Fibroblast of skin of right quadriceps (primary cell): ENCODE data around the gene GRK7.
"Not testable (repeated sequence)": the region's sequence is repeated elsewhere in the genome, so short reads cannot be mapped to it uniquely, and the experiment has no call there.

Source experiments
- DNase-seq: peaks from one replicate; pipeline ENCODE4 v3.0.0-alpha.2; 2013

Gene GRK7

DNA sequence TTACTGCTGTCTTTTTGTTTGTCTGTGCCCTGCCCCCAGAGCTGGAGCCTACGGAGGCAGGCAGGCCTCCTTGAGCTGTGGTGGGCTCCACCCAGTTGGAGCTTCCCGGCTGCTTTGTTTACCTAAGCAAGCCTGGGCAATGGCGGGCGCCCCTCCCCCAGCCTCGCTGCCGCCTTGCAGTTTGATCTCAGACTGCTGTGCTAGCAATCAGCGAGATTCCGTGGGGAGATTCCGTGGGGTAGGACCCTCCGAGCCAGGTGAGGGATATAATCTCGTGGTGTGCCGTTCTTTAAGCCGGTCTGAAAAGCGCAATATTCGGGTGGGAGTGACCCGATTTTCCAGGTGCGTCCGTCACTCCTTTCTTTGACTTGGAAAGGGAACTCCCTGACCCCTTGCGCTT, 656 bp upstream of the GRK7 start:
- not testable (repeated sequence) for DNase-seq

DNA sequence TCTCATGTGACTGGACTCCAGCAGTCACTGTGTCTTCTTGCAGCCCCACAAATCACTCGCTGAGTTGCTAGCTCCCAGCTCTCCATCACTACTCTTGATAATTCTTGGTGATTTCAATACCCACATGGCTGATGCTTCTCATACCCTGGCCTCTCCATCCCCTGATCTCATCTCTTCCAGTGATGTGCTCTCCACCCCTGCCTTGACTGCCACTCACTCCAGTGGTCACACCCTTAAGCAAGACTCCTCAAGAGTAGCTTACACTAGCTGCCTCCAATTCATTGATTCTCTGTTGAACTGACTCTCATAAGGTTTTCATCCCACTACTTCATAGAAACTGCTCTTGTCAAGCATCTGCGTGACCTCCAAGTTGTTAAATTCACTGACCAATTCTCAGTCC, 837 bp downstream of the GRK7 start:
- no peak for DNase-seq

DNA sequence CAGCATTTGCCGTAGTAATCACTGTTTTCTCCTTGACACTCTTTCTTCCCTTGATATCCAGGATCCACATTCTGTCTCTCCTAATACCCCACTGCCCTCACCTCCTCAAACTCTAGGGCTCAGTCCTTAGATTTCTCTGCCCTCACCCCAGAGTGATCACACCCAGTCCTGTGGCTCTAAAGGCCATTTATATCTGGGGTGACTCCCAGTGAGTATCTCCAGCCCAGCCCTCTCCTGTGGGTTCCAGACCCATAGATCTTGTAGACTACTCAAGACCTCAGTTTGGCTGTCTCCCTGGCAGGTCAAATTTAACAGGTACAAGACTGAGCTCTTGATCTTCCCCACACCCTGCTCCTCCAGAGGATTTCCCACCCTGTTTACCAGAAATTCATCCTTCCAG, 1.3 kb downstream of the GRK7 start:
- no peak for DNase-seq

DNA sequence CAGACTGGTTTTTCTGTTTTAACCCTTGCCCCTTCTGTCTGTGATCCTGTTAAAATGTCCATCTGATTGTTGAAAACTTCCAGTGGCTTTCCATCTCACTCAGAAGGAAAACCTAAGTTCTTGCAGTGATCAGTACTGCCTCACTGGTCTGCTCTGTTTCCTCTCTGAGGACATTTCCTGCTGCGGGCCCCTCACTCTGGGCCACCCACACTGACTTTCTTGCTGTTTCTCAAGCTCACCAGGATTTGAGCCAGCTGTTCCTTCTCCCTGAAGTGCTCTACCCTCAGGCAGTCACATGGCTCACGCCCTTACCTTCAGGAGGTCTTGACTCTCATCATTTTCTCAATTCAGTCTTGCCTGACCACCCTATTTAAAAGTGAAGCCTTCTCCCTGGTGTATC, 1.8 kb downstream of the GRK7 start:
- DNase-seq: no peak

DNA sequence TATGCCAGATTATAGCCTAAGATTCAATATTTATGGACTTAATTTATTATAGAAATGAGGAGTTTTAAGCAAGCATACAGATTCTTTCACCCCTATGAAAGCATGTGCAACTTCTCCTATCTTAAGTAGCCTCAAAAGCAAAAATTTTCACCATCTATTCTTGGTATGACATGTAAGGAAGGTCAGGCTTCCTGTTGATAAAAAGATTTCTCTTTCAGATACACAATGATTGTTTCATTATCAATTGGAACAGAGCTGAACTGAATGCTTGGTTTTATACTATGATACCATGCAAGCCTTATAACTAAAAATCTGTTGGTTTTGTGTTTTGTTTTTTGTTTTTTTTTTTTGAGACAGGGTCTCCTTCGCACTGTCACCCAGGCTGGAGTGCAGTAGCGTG, 3.9 kb downstream of the GRK7 start:
- DNase-seq: no peak

DNA sequence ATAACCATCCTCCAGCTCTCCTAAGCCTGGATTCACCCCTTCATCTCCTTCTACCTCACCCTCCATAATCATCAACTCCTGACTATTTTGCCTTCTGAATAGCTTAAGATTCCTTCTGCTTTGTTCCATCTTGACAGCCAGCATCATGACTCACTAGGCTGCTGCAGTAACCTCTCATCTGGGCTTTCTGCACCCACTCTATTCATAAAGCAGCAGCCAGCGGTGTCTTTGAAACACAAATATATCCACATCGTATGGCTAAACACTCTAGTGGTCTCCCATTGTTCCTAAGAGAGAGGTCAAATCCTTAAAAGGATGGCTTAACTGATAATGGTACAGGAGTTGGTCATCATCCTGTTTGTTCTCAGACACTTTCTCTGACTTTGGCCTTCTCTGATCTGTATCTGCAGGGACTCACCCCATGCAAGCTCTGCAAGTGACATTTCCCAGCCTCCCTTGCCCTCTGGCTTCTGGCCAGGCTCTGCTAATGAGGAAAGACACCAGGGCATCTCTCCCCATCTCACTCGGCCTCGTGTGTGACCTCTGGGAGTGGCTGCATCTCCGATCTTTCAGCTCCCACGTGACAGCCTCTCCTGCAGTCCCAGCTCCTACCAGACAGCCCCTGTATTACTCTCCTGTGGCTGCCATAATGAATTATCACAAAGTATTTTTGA, 6.2 kb downstream of the GRK7 start:
- no peak for DNase-seq

DNA sequence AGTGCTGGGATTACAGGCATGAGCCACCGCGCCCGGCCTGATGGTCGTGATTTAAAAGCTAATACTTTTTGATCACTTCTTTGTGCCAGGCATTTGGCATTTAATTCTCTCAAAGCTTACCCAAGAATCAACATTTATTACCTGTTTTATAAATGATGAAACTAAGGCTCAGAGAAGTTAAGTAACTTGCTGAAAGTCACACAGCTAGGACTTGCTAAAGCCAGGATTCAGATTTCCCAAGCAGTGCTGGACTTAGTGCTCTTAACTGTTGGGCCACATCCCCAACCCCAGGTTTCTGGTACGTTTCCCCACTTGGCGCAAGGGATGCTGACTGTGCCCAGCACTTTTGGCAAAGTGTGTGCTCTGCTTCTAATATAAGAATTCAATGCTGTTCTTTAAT, 10.5 kb downstream of the GRK7 start:
- no peak for DNase-seq

DNA sequence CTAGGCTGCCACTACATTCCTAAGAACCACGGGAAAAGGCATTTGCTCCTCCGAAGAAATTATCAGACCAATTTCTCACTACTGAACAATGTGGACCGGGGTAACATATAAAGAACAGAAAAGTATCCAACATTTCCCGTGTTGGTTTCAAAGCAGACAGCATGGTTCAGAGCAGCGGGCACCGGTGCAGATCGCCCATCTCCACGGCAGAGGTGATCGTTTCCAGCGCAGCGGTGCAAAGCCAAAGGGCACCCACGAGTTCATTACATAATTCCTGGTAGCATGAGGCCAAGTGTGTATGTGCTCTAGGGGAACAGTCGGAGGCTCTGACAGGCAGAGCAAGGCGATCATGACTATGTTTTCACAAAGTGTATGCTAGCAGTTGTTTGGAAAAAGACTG, 13.2 kb downstream of the GRK7 start:
- DNase-seq: no peak

DNA sequence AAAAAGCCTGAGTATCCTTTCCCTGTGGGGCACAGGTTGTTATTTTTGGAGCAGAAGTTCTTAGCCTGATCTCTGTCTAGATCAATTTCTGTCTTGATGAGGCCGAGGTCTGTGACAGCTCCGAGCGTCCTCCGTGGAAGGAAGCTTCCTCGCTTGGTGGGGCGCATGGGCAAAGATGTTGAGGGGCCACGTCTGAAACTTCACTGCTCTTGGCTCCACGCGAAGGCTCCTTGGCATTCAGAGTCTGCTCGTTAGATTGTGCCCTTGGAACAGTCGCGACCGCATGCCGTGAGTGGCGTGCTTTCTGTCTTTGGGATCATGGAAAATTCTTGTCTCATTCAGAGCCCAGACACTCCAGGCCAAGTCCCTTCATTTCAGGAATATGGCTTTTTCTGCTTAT, 13.7 kb downstream of the GRK7 start:
- no peak for DNase-seq

DNA sequence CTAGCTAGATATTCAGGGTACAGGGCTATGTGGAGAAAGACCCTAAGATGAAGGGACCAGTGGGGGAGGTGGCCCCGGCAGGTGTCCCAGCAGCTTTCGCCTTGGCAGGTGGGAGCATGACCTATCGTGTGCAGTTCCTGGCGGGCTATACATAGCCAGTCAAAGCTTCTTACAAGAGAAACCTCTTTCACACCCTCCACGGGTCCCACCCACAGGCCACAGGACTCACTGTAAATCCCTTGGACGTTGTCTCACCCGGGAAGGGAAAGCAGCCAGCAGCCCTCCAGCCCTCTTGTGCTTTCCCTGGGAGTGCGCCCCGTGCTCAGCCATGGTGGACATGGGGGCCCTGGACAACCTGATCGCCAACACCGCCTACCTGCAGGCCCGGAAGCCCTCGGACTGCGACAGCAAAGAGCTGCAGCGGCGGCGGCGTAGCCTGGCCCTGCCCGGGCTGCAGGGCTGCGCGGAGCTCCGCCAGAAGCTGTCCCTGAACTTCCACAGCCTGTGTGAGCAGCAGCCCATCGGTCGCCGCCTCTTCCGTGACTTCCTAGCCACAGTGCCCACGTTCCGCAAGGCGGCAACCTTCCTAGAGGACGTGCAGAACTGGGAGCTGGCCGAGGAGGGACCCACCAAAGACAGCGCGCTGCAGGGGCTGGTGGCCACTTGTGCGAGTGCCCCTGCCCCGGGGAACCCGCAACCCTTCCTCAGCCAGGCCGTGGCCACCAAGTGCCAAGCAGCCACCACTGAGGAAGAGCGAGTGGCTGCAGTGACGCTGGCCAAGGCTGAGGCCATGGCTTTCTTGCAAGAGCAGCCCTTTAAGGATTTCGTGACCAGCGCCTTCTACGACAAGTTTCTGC, 15.0 kb downstream of the GRK7 start:
- DNase-seq: no peak

DNA sequence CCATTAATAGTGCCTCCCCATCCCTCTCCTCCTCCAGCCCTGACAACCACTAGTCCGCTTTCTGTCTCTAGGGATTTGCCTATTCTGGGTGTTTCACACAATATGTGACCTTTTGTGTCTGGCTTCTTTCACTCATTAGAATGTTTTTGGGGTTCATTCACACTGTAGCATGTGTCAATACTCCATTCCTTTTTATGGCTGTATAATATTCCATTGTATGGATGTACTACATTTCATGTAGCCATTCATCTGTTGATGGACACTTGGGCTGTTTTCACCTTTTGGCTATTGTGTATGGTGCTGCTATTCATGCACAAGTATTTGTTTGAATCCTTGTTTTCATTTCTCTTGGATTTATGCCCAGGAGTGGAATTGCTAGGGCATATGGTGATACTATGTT, 16.5 kb downstream of the GRK7 start:
- no peak for DNase-seq

DNA sequence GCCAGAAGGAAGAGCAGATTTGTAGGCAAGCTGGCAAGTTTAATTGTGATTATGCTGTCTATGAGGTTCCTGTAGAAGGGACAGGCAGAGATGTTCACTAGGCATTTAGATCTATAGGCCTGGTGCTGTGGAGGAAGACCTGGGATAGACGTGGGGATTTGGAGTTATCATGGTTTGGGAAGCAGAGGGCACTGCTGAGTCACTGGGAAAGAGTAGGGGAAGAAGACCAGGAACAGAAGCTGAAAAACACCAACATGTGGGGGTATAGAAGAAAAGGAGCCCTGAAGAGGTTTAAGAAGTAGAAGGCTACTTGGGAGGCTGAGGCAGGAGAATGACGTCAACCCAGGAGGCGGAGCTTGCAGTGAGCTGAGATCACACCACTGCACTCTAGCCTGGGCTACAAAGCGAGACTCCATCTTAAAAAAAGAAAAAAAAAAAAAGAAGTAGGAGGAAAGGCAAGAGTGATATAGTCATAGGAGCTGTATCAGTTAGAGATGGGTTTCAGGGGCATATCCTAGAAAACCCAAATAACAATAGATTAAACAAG, 19.3 kb downstream of the GRK7 start:
- no peak for DNase-seq

DNA sequence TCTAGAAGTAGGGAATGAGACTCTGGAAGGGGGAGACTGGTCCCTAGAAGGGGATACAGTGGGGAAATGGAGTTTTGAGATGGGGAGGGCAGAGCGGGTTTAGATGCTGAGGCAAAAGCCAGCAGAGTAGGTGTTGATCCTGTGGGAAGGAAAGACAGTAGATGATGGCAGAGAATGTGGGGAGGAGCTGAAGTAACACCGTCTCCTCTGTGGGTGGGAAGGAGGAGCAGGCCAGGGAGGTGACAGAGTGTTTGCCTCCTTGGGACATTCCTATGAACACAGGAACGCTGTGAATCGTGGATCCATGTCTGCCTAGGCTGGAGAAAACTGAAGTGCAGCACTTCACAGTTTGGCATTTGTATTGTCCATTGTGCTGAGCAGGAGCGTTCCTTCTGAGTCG, 20.4 kb downstream of the GRK7 start:
- DNase-seq: no peak

DNA sequence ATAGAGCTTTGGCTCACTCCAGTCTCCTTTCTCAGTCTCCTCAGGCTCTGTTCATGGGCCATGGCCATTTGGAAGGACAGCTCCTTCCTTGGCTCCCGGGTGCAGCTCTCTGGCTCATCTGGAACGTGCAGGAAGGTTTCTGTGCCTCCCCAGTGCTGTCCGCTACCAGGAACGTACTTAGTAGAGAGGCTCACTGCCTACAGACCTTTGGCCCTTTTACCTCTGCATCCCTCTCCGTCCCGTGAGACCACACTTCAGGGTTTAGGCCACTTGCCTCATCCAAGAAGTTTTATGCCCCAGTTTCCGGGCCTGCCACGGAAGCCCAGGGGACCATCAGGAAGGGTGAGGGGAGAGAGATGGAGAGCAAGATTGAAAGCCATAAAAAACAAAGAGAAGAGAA, 20.9 kb downstream of the GRK7 start:
- no peak for DNase-seq

DNA sequence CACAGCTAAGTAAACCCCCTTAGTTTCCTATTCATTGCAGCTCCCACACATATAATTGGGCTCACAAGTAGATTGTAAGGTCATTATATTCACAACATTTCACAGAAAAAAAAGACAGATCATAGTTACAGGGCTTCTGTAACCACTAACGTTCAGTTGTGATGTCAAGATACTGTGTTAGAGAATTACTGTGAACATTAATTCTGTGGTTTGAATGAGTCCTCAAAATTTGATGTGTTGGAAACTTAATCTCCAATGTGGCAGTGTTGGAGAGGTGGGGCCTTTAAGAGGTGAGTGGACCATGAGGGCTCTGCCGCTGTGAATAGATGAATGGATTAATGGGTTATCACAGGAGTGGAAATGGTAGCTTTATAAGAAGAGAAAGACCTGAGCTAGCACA, 21.3 kb downstream of the GRK7 start:
- DNase-seq: no peak

DNA sequence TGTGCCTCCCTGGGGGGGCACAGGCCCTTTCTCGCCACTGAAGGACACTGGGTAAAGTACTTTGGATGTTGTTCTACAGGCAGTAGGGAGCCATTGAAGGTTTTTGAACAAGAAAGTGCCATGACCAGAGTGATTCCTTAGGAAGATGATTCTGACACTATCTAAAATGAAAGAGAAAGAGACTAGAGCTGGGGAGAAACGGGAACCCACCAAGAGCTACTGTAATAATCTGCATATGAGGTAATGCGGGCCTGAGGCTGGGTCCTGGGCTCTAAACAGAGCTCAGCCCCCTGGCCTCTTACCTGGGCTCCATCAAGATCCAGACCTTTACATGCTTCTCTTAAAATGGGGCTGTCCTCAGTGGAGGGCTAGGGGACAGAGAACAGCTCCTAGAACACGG, 24.9 kb downstream of the GRK7 start:
- DNase-seq: no peak

DNA sequence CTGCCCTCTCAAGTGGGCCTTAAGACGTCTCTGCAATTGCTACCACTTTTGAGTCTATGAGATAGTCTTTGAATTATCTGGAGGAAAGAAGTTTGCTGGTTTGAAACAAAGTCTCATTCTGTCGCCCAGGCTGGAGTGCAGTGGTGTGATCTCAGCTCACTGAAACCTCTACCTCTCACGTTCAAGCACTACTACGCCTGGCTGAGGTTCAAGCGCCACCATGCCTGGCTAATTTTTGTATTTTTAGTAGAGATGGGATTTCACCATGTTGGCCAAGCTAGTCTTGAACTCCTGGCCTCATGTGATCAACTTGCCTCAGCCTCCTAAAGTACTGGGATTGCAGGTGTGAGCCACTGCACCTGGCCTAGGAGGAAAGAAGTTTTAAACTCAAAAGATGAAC, 25.5 kb downstream of the GRK7 start:
- not testable (repeated sequence) for DNase-seq

DNA sequence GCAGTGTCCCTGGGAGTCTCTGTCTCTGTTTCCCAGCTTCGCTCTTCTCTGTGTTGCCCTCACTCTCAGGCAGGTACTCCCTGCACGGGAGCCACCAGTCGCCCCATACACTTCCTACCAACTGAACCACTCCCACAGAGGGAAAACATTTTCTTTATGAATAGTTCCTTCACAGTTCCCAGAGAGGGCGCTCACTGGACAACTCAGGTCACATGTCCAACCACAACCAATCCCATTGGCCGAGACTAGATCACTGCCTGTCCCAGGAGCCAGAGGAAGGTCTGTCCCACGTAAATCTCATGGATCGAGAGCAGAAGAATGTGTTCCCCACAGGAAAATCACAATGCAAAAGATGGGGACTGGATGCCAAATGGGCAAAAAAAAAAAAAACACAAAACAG, 26.1 kb downstream of the GRK7 start:
- no peak for DNase-seq

DNA sequence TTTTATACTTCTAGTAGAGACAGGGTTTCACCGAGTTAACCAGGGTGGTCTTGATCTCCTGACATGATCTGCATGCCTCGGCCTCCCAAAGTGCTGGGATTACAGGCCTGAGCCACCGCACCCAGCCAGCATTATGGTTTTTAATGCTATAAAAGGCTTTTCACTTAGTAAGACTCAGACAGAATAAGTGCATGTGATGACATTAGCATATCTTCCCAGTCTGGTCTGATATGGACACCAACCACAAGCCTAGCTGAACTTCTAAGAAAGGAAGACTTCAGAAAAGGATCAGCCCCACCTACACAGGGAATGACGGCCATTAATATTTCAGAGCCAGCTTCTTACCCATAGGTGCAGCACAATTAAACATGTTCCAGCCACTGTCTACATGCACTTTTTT, 27.0 kb downstream of the GRK7 start:
- no peak for DNase-seq

DNA sequence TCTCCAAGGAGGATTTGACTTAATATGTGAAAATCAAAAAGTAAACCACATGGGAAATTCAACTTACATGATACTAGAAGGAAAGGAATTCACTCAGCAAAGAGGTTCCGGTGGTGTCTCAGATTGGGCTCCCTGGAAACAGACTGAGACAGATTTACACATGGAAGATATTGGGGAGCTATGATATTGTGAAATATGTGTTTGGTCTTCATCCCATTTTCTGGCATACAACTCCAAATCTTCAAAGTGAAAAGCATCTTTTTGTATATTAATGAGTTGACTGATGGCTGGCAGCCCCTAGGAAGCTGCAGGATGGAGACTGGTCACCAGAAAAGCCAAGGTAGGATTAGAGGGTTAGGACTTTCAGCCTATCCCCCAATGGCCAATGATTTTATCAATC, 29.3 kb downstream of the GRK7 start:
- DNase-seq: no peak

DNA sequence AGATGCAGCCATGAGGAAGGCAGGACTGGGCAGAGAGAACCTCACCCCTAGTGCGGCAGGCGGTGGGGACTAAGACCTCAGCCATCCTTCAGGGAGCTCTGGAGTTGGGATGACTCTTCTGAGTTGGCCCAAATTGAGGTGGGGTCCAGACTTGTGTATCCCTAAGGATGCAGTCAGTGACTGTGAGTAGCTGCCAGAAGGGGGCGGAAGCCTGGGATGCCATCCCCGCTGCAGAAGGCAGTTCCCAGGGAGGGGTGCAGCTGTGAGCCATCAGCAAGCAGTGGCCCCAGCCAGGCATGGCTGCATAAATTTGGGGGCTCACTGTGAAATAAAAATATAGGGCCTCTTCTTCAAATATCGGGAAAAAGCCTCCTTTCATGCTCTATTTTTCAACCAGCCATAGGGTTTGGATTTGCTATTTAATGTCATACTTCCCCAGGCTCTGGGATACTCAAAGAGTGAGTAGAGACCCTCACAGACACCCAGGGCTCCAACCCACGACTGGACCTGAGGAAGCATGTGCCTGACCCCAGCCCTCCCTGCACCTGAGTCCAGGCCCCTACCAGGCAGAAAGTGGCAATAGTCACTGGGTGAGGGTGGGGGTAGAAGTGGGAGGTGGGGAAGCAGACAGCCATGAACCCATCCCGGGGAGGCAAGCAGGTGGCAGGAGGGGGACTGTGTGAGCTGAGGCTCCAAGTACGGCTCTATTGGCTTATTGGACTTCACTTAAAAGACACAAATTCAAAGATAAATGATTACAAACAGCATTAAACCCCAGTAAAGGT, 30.5 kb downstream of the GRK7 start:
- DNase-seq: no peak

DNA sequence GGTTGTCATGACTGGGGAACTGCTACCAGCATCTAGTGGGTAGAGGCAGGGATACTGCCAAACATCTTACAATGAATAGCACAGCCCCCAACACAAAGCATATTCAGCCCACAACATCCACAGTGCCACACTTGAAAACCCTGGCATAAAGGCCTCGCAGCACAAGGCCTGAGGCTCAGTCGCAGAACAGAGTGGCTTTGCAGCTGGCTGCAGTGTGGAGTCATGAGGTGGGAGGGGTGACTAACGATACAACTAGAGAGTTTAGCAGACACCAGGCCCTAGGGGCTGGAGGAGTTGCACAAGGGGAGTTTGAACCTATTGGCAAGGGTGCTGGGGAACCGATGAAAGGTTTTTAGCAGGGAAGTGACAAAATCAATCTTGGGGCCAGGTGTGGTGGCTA, 32.1 kb downstream of the GRK7 start:
- DNase-seq: no peak

DNA sequence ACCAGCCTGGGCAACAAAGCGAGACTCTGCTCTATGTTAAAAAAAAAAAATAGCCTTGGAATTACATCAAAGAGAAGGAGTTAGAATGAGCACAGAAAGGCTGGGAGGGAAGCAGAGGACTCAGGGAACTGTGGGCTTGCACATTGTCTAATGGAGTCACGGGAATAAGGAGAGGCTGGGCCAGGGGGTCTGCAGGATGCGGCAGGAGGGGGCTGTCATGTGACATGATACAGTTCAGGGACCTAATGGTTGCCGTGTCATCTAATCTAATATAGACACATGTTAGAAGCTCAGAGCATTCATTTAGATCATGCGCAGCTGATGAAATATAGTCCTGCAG, 32.5 kb downstream of the GRK7 start:
- DNase-seq: no peak
